COLO668 (cell line): ENCODE data around the gene DGAT2.
A peak's percentile ranks its signal among the peaks of the same experiment; 100 is the strongest.

ENCODE experiments used
- DNase-seq: peaks from one replicate; lab custom pipeline; 2025; ENCODE audit not compliant: unreplicated experiment; lab: John Stamatoyannopoulos, UW

Gene DGAT2

GRCh38 chr11:75779960-75780359, 11.4 kb downstream of the DGAT2 start:
- no peak for DNase-seq

- no peak for DNase-seq
Measured at GRCh38 chr11:75780888-75781287, 12.3 kb downstream of the DGAT2 start.

- no peak for DNase-seq
Measured at GRCh38 chr11:75781296-75781695, 12.7 kb downstream of the DGAT2 start.

- no peak for DNase-seq
Measured at GRCh38 chr11:75781831-75782230, 13.3 kb downstream of the DGAT2 start.

- DNase-seq: no peak
Measured at GRCh38 chr11:75782540-75783263, 14.1 kb downstream of the DGAT2 start.

- DNase-seq: no peak
Measured at GRCh38 chr11:75783416-75784084, 15.0 kb downstream of the DGAT2 start.

GRCh38 chr11:75784085-75784478, 15.5 kb downstream of the DGAT2 start:
- DNase-seq: no peak

- DNase-seq: no peak
Measured at GRCh38 chr11:75784506-75784905, 15.9 kb downstream of the DGAT2 start.

GRCh38 chr11:75785187-75785586, 16.6 kb downstream of the DGAT2 start:
- DNase-seq: no peak

- DNase-seq: peak; percentile 85
Measured at GRCh38 chr11:75786101-75786736, 17.6 kb downstream of the DGAT2 start.

GRCh38 chr11:75789521-75789920, 20.9 kb downstream of the DGAT2 start:
- no peak for DNase-seq

GRCh38 chr11:75790986-75791385, 22.4 kb downstream of the DGAT2 start:
- DNase-seq: no peak

- no peak for DNase-seq
Measured at GRCh38 chr11:75792127-75792731, 23.7 kb downstream of the DGAT2 start.

- no peak for DNase-seq
Measured at GRCh38 chr11:75792997-75793800, 24.6 kb downstream of the DGAT2 start.

GRCh38 chr11:75793966-75794365, 25.4 kb downstream of the DGAT2 start:
- no peak for DNase-seq

- DNase-seq: no peak
Measured at GRCh38 chr11:75795276-75796090, 26.9 kb downstream of the DGAT2 start.

GRCh38 chr11:75796091-75796435, 27.5 kb downstream of the DGAT2 start:
- DNase-seq: no peak

GRCh38 chr11:75797116-75797515, 28.5 kb downstream of the DGAT2 start:
- DNase-seq: no peak

GRCh38 chr11:75797792-75798191, 29.2 kb downstream of the DGAT2 start:
- DNase-seq: no peak

GRCh38 chr11:75800136-75800675, 31.6 kb downstream of the DGAT2 start:
- no peak for DNase-seq
